ENCODE data around the gene PAPPA.

DNA sequence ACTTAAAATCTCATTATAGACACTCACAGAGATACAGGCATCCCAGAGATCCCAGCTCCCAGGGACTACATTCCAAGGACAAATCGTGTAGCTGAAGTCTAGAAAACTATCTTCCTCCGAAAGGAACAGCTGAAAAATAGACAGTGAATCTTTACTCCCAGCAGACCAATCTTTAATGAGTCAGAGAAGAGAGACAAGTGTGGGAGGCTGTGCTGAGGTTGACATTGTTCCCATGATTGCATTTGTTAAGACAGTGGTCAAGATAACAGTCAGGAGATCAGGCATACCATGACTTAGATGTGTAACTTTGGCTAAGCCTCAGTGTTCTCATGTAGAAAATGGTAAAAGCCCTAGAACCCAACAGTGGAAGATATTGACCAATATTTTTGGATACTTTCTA lies 120.7 kb downstream of the PAPPA start:
- TF ChIP-seq, protein P1, sequence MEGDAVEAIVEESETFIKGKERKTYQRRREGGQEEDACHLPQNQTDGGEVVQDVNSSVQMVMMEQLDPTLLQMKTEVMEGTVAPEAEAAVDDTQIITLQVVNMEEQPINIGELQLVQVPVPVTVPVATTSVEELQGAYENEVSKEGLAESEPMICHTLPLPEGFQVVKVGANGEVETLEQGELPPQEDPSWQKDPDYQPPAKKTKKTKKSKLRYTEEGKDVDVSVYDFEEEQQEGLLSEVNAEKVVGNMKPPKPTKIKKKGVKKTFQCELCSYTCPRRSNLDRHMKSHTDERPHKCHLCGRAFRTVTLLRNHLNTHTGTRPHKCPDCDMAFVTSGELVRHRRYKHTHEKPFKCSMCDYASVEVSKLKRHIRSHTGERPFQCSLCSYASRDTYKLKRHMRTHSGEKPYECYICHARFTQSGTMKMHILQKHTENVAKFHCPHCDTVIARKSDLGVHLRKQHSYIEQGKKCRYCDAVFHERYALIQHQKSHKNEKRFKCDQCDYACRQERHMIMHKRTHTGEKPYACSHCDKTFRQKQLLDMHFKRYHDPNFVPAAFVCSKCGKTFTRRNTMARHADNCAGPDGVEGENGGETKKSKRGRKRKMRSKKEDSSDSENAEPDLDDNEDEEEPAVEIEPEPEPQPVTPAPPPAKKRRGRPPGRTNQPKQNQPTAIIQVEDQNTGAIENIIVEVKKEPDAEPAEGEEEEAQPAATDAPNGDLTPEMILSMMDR (conservative IDR thresholded peaks at IDR 0.05; ENCODE audit: low read length) = no peak
- TF ChIP-seq EZH2phosphoT487 (IDR thresholded peaks at IDR 0.05; ENCODE audit: borderline replicate concordance) = no peak
